Heart left ventricle (tissue), 13 donors: ENCODE measurements around the gene MAML2.

ENCODE experiments used
- CTCF ChIP-seq, 12 donors: fragments of 200-600 bp; sonication (generic) in 4 of 12; IDR thresholded peaks; one replicate each; pipeline versions ENCODE4 v1.5.0 to v1.8.0; 2018 to 2022; ENCODE audit warnings: antibody characterized with exemption in 12 of 12, mild to moderate bottlenecking in 5 of 12
- POLR2A ChIP-seq, 2 donors: fragments of 450-650 bp; IDR thresholded peaks; one replicate each; pipeline ENCODE4 v1.6.1; 2017; ENCODE audit warnings: antibody characterized with exemption in 2 of 2, mild to moderate bottlenecking in 2 of 2, moderate library complexity in 2 of 2
- donor health status: ischemic (EF 13 %, LVEDD 7.1; RV severe dilation, severe dysfunction).
- donor health status: DM: no; HTN: yes; CAD: no.
- donor health status: DM: no; HTN: no; CAD: no.
- donor health status: ischemic (EF 25% LVEDD 6.9; RV normal size, moderate dysfunction).
- donor health status: ischemic (EF 25% LVEDD 5.7; RV mildly dilated, moderate dysfunction).
- donor health status: ischemic (EF 35%, LVEDD 5.7; RV mildly dilated, moderate dysfunction).
- donor health status: nonischemic (EF 11% LVEDD 7.7; RV severe dilation, severe dysfunction).
- donor health status: DM: yes; HTN: yes; CAD: no.
- donor health status: PGD.
- donor health status: ischemic (EF 29% LVEDD 5.4; RV normal size, mild dysfunction).
- donor health status: nonischemic (EF 23%, LVEDD 6.1; RV moderate dilation, normal function).

GRCh38 chr11:96086111-96086510 is 256.9 kb downstream of the MAML2 start:
- TF ChIP-seq CTCF (IDR thresholded peaks at IDR 0.05) (no peak), POLR2A (IDR thresholded peaks at IDR 0.05) (no peak)
